ENCODE measurements around the gene PPARD.
"Not testable (repeated sequence)": the region's sequence is repeated elsewhere in the genome, so short reads cannot be mapped to it uniquely, and the experiment has no call there.

PPARD gene

DNA sequence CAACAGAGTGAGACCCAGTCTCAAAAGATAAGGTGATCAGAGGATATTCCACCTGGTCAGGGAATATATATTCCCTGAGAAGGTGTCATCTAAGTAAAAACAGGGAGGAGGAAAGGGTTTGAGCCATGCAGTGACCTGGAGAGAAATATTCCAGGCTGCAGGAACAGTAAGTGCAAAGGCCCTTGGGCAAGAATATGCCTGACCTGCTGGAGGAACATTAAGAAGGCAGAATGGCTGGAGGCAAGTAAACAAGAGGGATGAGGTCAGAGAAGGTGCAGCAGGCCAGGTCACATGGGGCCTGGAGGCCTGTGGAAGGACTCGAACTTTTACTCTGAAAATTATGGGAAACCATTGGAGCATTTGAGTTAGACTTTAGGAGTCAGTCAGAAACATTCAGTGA is 38.1 kb upstream of the PPARD start:
- H3K9ac ChIP-seq (ENCODE audit: low read length) = no peak overlapping the region

DNA sequence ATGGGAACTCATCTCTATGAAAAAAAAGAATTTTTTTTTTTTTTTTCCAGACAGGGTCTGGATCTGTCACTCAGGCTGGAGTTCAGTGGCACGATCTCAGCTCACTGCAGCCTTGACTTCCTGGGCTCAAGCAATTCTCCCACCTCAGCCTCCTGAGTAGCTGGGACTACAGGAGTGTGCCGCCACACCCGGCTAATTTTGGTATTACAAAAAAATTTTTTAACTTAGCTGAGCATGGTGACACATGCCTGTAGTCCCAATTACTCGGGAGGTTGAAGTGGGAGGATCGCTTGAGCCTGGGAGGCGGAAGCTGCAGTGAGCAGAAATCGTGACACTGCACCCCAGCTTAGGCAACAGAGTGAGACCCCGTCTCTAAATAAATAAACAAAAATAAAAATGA is 37.2 kb upstream of the PPARD start:
- Histone ChIP-seq H3K27me3 (ENCODE audit: low read depth, low read length) (no peaks in the 10 kb centered on the region), H3K9ac (ENCODE audit: low read length) (no peak overlapping the region), H3K4me2 (ENCODE audit: low read length) (no peak overlapping the region), H2AFZ (ENCODE audit: low read depth, low read length) (no peak overlapping the region), H3K79me2 (ENCODE audit: low read length) (no peaks in the 10 kb centered on the region; the same call in 1 of the 2 replicates), H3K4me1 (ENCODE audit: low read length) (peaks cover 23% of the 10 kb centered on the region), H3K36me3 (replicated peaks; ENCODE audit: low read depth, low read length) (no peaks in the 10 kb centered on the region), H3K9me3 (ENCODE audit: insufficient read depth, low read length) (no peaks in the 10 kb centered on the region), H4K20me1 (ENCODE audit: insufficient read depth, low read length) (no peaks in the 10 kb centered on the region), H3K27ac (ENCODE audit: low read length) (no peak overlapping the region), H3K4me3 (ENCODE audit: low read length) (no peak overlapping the region)
- no peak for TF ChIP-seq CTCF (IDR thresholded peaks at IDR 0.05; ENCODE audit: low read depth, low read length)
- TF ChIP-seq EZH2phosphoT487 (IDR thresholded peaks at IDR 0.05; ENCODE audit: low read depth) = no peak

More for the DNA sequence above, 38.1 kb upstream of the PPARD start:
- Histone ChIP-seq H3K9me3 (ENCODE audit: insufficient read depth, low read length) (no peaks in the 10 kb centered on the region), H4K20me1 (ENCODE audit: insufficient read depth, low read length) (no peaks in the 10 kb centered on the region), H3K27ac (ENCODE audit: low read length) (no peak overlapping the region), H3K4me1 (ENCODE audit: low read length) (peaks cover 31% of the 10 kb centered on the region), H3K27me3 (ENCODE audit: low read depth, low read length) (no peaks in the 10 kb centered on the region), H3K4me2 (ENCODE audit: low read length) (no peak overlapping the region), H3K36me3 (replicated peaks; ENCODE audit: low read depth, low read length) (no peaks in the 10 kb centered on the region), H3K4me3 (ENCODE audit: low read length) (no peak overlapping the region), H2AFZ (ENCODE audit: low read depth, low read length) (no peak overlapping the region), H3K79me2 (ENCODE audit: low read length) (no peaks in the 10 kb centered on the region; the same call in 1 of the 2 replicates)
- no peak for TF ChIP-seq CTCF (IDR thresholded peaks at IDR 0.05; ENCODE audit: low read depth, low read length)

- not testable (repeated sequence) for H3K4me3 ChIP-seq (ENCODE audit: low read length); H3K9ac ChIP-seq (ENCODE audit: low read length); H3K36me3 ChIP-seq (replicated peaks; ENCODE audit: low read depth, low read length); H3K9me3 ChIP-seq (ENCODE audit: insufficient read depth, low read length); H3K27ac ChIP-seq (ENCODE audit: low read length); H3K27me3 ChIP-seq (ENCODE audit: low read depth, low read length); H3K4me2 ChIP-seq (ENCODE audit: low read length); H4K20me1 ChIP-seq (ENCODE audit: insufficient read depth, low read length); H3K79me2 ChIP-seq (ENCODE audit: low read length); H2AFZ ChIP-seq (ENCODE audit: low read depth, low read length)
- peaks cover 20% of the 10 kb centered on the region for H3K4me1 ChIP-seq (ENCODE audit: low read length)
Observed at GRCh38 chr6:35307138-35307537, 35.2 kb upstream of the PPARD start.

DNA sequence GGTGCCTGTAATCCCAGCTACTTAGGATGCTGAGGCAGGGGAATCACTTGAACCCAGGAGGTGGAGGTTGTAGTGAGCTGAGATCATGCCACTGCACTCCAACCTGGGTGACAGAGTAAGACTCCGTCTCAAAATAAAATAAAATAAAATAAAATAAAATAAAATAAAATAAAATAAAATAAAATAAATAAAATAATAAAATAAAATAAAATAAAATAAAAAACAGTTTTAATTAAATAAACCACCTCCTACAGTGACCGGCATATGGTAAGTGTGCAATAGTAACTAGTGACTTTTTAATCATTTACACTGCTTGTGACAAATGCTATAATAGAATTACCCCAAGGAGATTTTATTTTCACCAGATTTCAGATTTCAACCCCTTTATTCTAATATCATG is 33.8 kb upstream of the PPARD start:
- H3K9me3 ChIP-seq (ENCODE audit: insufficient read depth, low read length); H4K20me1 ChIP-seq (ENCODE audit: insufficient read depth, low read length); H3K27me3 ChIP-seq (ENCODE audit: low read depth, low read length); H3K27ac ChIP-seq (ENCODE audit: low read length); H3K9ac ChIP-seq (ENCODE audit: low read length); H3K36me3 ChIP-seq (replicated peaks; ENCODE audit: low read depth, low read length); H3K4me1 ChIP-seq (ENCODE audit: low read length); H3K79me2 ChIP-seq (ENCODE audit: low read length); H3K4me3 ChIP-seq (ENCODE audit: low read length); H2AFZ ChIP-seq (ENCODE audit: low read depth, low read length); H3K4me2 ChIP-seq (ENCODE audit: low read length): not testable (repeated sequence)

GRCh38 chr6:35309611-35310264 is 32.6 kb upstream of the PPARD start:
- TF ChIP-seq CTCF (IDR thresholded peaks at IDR 0.05; ENCODE audit: low read depth, low read length) (no peak), EZH2phosphoT487 (IDR thresholded peaks at IDR 0.05; ENCODE audit: low read depth) (no peak)
- no peak overlapping the region for H3K4me2 ChIP-seq (ENCODE audit: low read length)
- no peaks in the 10 kb centered on the region for H3K36me3 ChIP-seq (replicated peaks; ENCODE audit: low read depth, low read length)

More at GRCh38 chr6:35309611-35310264, 32.6 kb upstream of the PPARD start:
- Histone ChIP-seq H2AFZ (ENCODE audit: low read depth, low read length) (no peak overlapping the region), H3K79me2 (ENCODE audit: low read length) (no peaks in the 10 kb centered on the region), H3K9me3 (ENCODE audit: insufficient read depth, low read length) (no peaks in the 10 kb centered on the region), H4K20me1 (ENCODE audit: insufficient read depth, low read length) (no peaks in the 10 kb centered on the region), H3K4me1 (ENCODE audit: low read length) (peaks cover 7% of the 10 kb centered on the region), H3K27me3 (ENCODE audit: low read depth, low read length) (no peaks in the 10 kb centered on the region), H3K9ac (ENCODE audit: low read length) (no peak overlapping the region), H3K27ac (ENCODE audit: low read length) (no peak overlapping the region), H3K4me3 (ENCODE audit: low read length) (no peak overlapping the region)
